ENCODE measurements around the gene ZNF606.

- TF ChIP-seq CTCF (IDR thresholded peaks at IDR 0.05) = no peak
- TF ChIP-seq POLR2A (IDR thresholded peaks at IDR 0.05) = no peak
Measured at GRCh38 chr19:57947088-57947418, 55.6 kb downstream of the ZNF606 start.

All from right lobe of liver (tissue), 4 donors.